Kidney tubule cell (primary cell): ENCODE results near the gene OR13J1.
"Not testable (repeated sequence)": the region's sequence is repeated elsewhere in the genome, so short reads cannot be mapped to it uniquely, and the experiment has no call there.

Experiments used
- DNase-seq: peaks from one replicate; pipeline ENCODE4 v3.0.0-alpha.2; 2018; ENCODE audit warnings: low spot score

Gene OR13J1

DNA sequence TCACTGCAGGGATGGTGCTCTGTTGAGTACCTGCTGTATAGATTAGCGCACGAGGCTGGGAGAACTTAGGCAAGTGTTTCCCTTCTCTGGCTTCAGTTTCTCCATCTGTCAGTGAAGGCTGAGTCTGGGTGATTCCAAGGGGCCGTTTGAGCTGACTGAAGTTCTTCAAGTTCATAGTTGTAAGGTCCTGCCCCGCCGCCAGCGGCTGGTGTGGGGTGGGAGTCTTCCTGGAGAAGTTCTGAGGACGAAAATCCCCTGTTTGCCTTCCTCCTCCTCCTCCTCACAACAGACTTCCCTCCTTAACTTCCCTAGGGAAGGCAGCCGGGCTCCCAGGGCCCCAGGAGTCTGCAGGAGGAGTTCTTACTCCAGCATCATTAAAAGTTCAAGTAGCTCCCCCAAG is 34.1 kb upstream of the OR13J1 start:
- no peak for DNase-seq

DNA sequence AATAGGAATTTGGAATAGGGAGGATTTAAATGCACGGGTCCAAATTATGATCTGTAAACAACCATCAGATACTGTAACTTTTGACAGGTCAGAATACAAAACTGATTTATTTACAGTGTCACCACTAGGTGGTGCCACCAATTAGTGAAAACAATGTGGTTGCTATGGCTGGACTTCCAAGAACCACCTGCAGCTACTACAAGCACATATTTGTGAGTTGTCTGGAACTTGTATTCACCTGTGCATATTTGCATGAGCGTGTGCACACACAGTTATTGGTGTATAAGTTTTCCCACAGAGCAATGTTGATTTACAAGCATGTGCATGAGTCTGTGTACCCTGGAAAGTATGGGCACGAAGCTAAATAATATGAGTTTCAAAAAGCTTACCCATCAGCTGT is 32.8 kb upstream of the OR13J1 start:
- DNase-seq = peak; percentile 69

GRCh38 chr9:35899021-35899420 is 28.8 kb upstream of the OR13J1 start:
- DNase-seq = no peak

GRCh38 chr9:35898337-35898736 is 28.1 kb upstream of the OR13J1 start:
- no peak for DNase-seq

- DNase-seq = not testable (repeated sequence)
Measured at GRCh38 chr9:35897376-35898099, 27.3 kb upstream of the OR13J1 start.

DNA sequence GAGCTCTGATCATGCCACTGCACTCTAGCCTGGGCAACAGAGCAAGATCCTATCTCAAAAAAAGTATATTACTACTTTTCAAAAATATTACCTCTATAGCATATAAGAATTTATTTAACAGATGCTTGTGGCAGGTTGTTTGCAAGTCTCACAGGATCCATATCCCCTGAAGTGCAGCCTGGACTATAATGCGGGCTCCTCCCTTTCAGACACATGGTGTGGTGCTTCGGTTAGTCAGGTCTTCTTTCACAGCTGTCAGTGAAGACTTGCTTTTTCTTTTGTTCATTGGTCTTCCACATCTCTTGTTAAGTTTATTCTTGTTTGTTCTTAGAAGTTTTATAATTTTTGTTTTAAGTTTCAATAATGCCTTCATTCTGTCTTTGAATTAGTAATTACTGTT is 26.4 kb upstream of the OR13J1 start:
- DNase-seq = no peak

- no peak for DNase-seq
Measured at GRCh38 chr9:35892051-35892450, 21.9 kb upstream of the OR13J1 start.

DNA sequence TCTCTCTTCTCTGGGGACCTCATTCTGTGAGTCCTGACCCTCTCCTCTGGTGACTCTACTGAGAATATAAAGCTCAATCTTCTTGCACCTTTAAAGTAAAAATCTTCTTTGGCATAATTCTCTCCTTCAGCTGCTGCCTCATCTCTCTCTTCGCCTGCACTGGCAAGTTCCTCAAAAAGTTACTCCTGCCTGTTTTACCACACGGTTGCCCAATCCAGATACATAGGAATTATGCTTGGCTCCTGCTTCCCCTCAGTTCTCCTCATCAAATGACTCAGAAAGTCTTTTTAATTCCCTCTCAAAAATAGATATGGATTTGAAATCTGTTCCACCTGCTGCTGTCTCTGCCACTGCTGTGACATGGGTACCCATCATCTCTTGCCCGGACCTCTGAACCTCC is 21.4 kb upstream of the OR13J1 start:
- DNase-seq = no peak

GRCh38 chr9:35884908-35885307 is 14.7 kb upstream of the OR13J1 start:
- not testable (repeated sequence) for DNase-seq

DNA sequence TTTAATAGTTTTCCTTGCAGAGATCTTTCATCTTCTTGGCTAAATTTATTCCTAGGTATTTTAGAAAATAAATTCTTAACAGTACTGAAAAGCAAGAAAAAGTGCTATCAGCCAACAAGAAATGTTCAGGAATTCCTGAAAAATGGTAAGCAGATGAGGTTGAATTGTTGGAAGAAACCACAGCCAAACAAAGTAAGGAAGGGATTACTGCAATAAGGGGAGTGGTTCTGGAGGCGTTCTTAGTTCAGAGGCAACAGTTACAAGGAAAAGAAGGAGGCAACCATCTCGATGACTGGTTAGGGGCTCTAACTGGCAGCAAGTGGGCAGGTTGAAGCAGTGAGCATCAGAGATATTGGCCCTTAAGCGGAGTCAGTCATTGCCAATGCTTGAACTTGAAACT is 12.8 kb upstream of the OR13J1 start:
- DNase-seq = no peak

GRCh38 chr9:35882263-35882848 is 12.2 kb upstream of the OR13J1 start:
- DNase-seq = peak; percentile 76

DNA sequence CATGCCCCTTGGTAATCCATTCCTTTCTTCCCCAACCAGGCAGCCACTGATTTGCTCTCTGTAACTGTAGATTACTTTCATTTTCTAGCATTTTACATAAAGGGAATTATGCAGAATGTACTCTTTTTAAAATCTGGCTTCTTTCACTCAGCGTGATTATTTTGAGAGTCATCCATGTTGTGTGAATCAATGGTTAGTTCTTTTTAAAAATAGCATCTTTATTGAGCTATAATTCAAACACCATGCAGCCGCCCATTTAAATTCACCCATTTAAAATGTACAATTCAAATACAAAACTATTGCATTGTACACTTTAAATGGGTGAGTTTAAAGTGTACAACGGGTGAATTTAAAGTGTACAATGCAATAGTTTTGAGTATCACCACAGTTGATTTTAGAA is 2.3 kb upstream of the OR13J1 start:
- DNase-seq = no peak

- peak; percentile 28 for DNase-seq
Measured at GRCh38 chr9:35871545-35871944, 1.3 kb upstream of the OR13J1 start.

GRCh38 chr9:35869621-35870216 is 482 bp downstream of the OR13J1 start:
- DNase-seq = no peak

GRCh38 chr9:35868933-35869332 is 1.3 kb downstream of the OR13J1 start:
- no peak for DNase-seq

DNA sequence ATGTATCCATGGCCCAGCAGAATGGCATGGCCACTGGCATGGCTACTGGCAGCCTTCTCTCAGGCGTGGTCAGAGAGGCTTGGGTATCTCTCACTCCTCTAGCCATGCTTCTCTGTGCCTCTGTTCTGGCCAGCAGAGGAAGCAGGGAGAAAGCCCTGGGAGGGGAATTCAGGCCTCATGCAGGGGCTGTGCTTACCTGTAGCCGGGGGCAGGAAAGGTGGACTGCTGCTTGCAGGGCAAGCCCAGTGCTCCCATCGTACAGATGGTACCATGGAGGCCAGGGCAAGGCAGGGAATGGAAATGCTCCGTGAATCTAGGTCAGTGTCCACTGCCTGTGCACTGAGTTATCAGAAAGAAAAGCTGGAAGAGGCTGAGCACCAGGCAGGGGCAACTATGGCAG is 2.7 kb downstream of the OR13J1 start:
- DNase-seq = no peak

DNA sequence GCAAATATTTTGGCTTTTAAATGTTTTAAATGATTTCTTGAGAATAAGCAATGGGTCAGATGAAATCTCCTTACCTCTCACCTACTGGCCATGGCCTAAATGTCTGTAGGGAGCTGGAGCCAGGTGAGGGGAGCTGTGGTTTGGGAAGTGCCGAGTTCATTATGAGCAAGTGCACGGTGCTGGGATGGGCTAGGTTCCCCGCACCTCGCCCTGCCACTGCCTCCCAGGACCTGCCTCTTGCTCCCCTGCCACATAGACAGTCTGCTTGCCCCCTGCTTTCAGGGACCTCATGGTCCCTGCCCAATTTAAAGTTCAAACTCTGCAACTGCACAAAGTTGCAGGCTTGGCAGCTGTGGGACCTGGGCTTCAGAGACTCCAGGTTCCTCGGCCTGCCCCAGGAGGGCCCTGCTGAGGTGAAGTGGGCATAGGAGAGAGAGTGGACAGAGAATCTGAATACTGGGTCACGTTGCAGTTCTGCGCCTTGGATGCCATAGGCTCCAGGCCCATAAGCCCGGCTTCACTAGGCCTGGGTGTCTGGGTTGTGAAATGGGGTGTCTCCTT is 5.4 kb downstream of the OR13J1 start:
- no peak for DNase-seq

DNA sequence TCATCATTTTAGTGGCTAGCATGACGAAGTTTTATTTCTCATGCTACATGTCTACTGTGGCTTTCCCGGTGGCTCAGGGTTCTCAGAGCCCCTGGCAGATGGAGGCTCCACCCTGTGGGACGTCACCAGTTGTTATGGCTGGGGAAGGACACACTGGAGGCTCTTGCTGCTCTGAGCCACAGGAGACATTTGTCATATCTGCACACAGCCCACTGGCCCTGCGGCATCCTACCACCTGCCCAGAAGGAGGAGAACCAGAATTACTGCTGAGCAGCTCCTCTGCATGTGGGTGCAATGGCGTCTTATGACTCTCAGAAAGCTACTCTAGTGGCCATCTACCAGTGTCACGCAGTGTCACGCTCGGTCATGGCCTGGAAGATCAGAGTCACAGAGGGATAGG is 6.6 kb downstream of the OR13J1 start:
- no peak for DNase-seq

- DNase-seq = no peak
Measured at GRCh38 chr9:35862328-35862727, 7.9 kb downstream of the OR13J1 start.

GRCh38 chr9:35861161-35861897 is 8.9 kb downstream of the OR13J1 start:
- no peak for DNase-seq

GRCh38 chr9:35859990-35860339 is 10.2 kb downstream of the OR13J1 start:
- DNase-seq = no peak

DNA sequence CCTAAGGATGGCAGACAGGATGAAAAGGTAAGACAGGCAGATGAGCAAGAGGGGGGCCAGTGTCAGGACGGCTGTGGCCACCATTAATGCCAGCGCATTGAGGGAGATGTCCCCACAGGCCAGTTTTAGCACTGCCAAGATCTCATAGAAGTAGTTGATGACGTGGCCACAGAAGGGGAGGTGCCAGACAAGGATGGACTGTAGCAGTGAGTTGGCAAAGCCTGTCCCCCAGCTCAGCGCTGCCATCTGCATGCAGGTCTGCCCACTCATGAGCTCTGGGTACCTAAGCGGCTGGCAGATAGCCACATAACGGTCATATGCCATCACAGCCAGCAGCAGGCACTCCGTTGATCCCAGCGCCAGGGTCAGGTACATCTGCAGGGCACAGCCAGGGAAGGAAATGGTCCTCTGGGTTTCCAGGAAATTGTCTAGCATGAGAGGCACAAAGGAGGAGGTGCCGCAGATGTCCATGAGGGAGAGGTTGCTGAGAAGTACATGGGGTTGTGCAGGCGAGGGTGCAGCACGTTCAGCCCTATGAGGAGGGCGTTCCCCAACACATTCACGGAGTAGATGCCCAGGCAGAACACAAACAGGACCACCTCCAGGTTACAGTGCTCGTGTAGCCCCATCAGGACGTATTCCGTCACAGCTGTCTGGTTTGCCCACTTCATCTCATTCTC is 10.8 kb downstream of the OR13J1 start:
- DNase-seq = peak; percentile 35
